NCI-H1694 (cell line): Measurements from ENCODE around the gene DCT.

Experiments
- DNase-seq: peaks from one replicate; lab custom pipeline; 2025; lab: John Stamatoyannopoulos, UW

Gene DCT

DNA sequence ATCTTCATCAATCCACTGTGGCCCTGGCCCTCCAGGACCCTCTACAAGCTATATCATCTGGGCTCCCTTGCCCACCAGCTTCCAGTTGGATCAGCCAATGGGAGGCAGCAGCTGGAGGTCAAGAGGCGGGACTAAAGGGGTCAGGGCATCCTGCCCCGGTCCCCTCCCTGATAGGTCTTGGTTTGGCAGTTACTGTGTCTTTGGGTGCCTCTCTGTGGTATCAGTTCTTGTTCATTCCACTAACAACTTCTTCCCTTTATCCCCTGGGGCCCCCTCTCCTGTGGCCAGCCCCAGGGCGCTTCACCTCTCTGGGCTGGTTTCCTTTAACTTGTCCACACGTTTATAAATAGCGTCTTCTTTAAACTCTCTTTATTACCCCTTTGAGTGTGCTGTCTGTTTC, 83.6 kb downstream of the DCT start:
- DNase-seq = no peak

DNA sequence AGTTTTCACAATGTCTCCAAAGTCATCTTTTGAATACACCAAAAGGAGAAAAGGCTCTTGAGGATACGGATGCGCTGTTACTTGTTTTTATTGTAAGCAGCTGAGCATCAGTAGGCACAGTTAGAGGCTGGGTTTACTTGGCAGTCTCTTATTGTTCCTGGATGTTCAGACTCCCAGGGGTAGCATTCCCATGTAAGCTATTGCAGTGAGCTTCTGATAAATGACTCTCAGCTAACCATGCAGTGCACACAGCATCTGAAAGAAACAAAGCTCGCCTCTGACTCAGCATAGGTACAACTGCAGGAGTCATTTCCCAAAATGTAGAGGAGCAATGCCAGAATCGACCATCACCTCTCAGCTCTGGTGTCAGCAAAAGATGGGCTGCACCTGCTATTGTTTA, 84.8 kb downstream of the DCT start:
- no peak for DNase-seq

DNA sequence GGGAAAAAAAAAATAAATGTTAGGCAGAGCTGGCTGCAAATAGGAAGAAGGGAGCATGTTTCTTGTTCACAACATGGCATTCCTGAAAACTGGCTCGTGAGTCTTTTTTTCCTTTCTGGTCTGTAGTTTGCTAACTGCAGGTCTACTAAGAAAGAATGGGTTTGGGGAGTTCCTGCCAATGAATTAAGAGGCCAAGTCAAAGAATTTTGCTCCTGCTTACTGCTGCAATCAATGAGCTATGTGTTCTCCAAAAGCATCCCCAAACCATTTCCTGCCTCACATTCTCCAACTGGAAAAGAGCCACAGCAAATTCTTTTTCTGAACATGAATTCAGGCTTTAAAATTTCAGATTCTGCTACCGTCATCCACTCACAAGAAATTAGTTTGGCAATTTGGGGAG, 88.6 kb downstream of the DCT start:
- DNase-seq = no peak

DNA sequence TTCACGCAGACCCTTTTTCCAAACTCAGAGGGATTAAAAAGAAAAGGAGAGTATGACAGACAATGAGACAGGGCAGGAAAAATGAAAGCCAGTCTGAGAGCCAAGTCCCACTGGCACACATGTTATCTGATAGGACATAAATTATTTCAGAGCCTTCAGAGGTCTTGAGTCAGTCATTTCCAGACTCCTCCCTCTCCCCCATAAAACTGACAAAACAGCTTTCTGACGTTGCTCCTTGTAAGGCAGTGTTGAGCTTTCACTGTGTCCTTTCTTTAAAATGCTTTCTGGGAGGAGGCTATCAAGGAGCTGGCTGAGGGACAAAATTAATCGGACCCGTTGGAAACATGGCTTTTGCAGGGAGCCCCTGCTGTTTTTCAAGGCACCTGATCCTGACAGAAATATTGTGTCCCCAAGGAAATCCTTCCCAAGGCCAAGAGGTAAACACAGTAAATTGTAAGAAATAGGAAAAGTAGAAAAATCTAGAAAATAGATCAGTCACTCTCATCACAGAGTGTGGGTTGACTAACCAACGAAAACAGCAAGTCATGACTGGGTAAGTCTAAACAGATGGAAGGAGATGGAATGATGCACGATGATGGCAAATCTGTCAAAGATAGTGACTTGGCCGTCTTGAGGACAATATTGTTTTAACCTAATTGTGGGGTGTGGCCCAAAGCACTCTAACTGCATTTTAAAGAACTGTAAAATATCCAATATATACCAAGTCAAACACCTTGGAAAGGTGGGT, 89.7 kb downstream of the DCT start:
- DNase-seq = no peak

DNA sequence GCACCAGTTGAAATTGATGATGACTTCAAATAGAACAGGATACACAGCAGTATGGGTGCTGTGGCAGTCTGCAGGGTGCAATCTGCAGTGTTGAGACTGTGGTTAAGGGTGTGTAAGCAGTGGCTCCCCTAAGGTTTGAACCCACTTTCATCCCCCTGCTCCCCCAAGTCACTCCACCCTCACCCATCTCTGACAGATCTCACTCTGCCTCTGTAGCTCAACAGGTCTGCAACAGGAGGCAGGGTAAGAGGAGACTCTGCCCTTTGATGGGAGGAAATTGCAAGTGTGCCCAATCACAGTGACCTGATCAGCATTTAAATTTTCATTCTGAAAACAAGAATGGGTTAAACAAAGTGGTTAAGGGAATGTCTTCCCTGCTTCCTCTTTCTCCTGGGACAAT, 92.4 kb downstream of the DCT start:
- DNase-seq = no peak
